Left ventricle myocardium inferior (tissue), 1 donor: ENCODE measurements around the gene LANCL1. TPM values are rescaled to one million over a fixed set of nuclear protein-coding genes. Genes with fewer than 3 reads are reported as not detected.
"Not testable (repeated sequence)": the region's sequence is repeated elsewhere in the genome, so short reads cannot be mapped to it uniquely, and the experiment has no call there.

Experiments
- DNase-seq: peaks from one replicate; pipeline ENCODE4 v3.0.0-alpha.2; 2020
- H3K27ac ChIP-seq: fragments of 200-600 bp; replicated peaks from 2 replicates; pipeline ENCODE4 v1.8.0; 2021
- H3K27me3 ChIP-seq: fragments of 200-600 bp; 2 replicates; pipeline ENCODE4 v1.8.0; 2021; ENCODE audit warnings: low read depth
- H3K36me3 ChIP-seq: fragments of 200-600 bp; 2 replicates; pipeline ENCODE4 v1.8.0; 2021
- H3K4me1 ChIP-seq: fragments of 200-600 bp; 2 replicates; pipeline ENCODE4 v1.8.0; 2021
- H3K4me3 ChIP-seq: fragments of 200-600 bp; 2 replicates; pipeline ENCODE4 v1.8.0; 2021; ENCODE audit warnings: mild to moderate bottlenecking, moderate library complexity
- H3K9me3 ChIP-seq: fragments of 200-600 bp; replicated peaks from 2 replicates; pipeline ENCODE4 v1.8.0; 2021
- intact Hi-C: fragments of 100-400 bp; cut with micrococcal nuclease; formaldehyde crosslinking; loops from one replicate; pipeline ENCODE4 v1.11.0; 2022
- total RNA-seq: library from RNA; stranded (reverse); fragmentation: NEBNext Ultra II Directional; extraction: Animal tissue kit (Norgen Biotek cat#: 25700); gene quantifications from one replicate; pipeline ENCODE4 v1.2.1, GENCODE V29; 2021
- TF ChIP-seq, protein P1 (sequence below): fragments of 200-600 bp; IDR thresholded peaks from 2 replicates; pipeline ENCODE4 v1.8.0; 2021; ENCODE audit warnings: antibody characterized with exemption, mild to moderate bottlenecking, borderline replicate concordance
- donor health status: DM: no; HTN: yes; CAD: no; lungs with severe emphysema.

Gene LANCL1
- total RNA-seq, 1 donor from 2014 or later: 65.4 TPM

DNA sequence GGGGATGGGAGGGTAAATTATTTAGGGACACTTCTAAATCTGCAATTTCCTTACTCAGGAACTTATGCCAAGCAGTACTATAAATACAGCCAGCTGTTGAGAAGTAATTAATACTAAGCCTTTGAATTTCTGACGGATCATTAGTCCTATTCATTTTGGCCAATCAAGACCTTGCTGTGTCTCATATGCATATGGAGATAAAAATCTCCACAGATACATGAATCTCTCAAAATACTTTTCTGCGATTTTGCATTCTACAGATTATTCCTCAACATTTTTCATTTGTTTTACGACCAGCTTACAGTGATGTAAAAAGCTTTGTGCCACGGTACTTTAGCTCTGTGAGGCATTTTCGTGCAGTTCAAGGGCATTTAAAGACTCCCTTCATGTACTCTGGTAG is 16.7 kb downstream of the LANCL1 start:
- Histone ChIP-seq H3K36me3 (peaks cover 39% of the 10 kb centered on the region), H3K27ac (no peak overlapping the region), H3K27me3 (no peaks in the 10 kb centered on the region), H3K9me3 (no peaks in the 10 kb centered on the region), H3K4me3 (no peak overlapping the region), H3K4me1 (no peaks in the 10 kb centered on the region)
- no peak for DNase-seq
- intact Hi-C loops: no loop called here
- TF ChIP-seq, protein P1, sequence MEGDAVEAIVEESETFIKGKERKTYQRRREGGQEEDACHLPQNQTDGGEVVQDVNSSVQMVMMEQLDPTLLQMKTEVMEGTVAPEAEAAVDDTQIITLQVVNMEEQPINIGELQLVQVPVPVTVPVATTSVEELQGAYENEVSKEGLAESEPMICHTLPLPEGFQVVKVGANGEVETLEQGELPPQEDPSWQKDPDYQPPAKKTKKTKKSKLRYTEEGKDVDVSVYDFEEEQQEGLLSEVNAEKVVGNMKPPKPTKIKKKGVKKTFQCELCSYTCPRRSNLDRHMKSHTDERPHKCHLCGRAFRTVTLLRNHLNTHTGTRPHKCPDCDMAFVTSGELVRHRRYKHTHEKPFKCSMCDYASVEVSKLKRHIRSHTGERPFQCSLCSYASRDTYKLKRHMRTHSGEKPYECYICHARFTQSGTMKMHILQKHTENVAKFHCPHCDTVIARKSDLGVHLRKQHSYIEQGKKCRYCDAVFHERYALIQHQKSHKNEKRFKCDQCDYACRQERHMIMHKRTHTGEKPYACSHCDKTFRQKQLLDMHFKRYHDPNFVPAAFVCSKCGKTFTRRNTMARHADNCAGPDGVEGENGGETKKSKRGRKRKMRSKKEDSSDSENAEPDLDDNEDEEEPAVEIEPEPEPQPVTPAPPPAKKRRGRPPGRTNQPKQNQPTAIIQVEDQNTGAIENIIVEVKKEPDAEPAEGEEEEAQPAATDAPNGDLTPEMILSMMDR: no peak

DNA sequence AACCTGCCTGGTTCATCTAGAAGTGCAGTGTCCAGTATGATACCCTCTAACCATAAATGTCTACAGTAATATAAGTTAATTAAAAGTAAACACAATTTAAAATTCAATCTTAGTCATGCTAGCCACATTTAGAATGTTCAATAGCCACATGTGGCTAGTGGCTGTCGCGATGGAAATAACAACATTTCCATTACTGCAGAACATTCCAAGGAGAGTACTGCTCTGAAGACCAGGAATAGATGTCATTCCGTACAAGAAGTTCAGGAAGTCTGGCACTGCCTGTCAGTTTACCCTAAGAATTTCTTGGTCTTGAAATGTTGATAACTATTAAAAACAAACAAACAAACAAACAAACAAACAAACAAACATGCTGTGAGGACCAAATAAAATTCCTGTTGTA is 17.2 kb downstream of the LANCL1 start:
- no peak overlapping the region for H3K27ac ChIP-seq
- H3K4me1 ChIP-seq: no peaks in the 10 kb centered on the region
- intact Hi-C loops: no loop called here
- no peak for DNase-seq
- no peaks in the 10 kb centered on the region for H3K27me3 ChIP-seq
- no peaks in the 10 kb centered on the region for H3K9me3 ChIP-seq
- TF ChIP-seq, protein P1: no peak
- no peak overlapping the region for H3K4me3 ChIP-seq
- peaks cover 42% of the 10 kb centered on the region for H3K36me3 ChIP-seq

DNA sequence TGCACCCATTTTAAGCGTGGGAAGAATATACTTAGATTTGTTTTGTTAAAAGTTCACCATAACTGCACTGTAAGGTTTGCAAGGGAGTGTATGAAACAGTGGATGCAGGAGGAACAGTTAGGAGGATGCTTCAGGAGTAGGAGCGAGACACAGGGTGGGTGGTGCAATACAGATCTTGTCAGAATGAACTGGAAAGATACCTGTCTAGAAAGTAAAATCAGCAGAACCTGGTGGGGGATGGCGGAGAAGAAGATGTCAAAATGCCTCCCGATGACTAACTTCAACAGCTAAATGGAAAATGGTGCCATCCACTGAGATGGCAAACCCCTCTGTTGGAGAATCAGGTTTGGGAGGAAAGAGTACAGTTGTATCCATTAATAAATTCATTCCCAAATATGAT is 18.2 kb downstream of the LANCL1 start:
- H3K27me3 ChIP-seq: no peaks in the 10 kb centered on the region
- H3K9me3 ChIP-seq: no peaks in the 10 kb centered on the region
- TF ChIP-seq, protein P1: no peak
- H3K4me3 ChIP-seq: no peak overlapping the region
- peaks cover 44% of the 10 kb centered on the region for H3K36me3 ChIP-seq
- H3K27ac ChIP-seq: no peak overlapping the region
- H3K4me1 ChIP-seq: no peaks in the 10 kb centered on the region
- no peak for DNase-seq
- intact Hi-C loops: no loop called here

DNA sequence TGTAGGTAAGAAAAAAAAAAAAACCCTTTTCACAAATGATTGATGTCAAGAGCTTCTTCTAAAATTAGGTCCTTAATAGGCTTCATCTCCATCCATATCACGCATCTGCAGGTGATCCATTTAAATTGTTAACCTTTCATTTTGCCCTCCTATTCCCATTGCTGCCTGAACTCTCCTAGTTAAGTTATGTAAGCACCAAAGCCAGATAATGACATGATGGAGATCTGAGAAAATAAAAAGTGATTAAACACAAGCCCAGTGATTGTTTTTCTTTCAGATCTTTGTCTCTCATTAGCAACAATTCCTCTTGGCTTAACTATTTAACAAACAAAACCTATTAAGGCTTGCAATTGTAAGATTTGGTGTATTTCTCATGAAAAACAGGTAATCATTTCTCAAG is 20.0 kb downstream of the LANCL1 start:
- no peaks in the 10 kb centered on the region for H3K27me3 ChIP-seq
- H3K4me3 ChIP-seq: no peak overlapping the region
- H3K36me3 ChIP-seq: peaks cover 58% of the 10 kb centered on the region
- TF ChIP-seq, protein P1: no peak
- no peak overlapping the region for H3K27ac ChIP-seq
- no peak for DNase-seq
- intact Hi-C loops: no loop called here
- H3K4me1 ChIP-seq: no peaks in the 10 kb centered on the region
- no peaks in the 10 kb centered on the region for H3K9me3 ChIP-seq

DNA sequence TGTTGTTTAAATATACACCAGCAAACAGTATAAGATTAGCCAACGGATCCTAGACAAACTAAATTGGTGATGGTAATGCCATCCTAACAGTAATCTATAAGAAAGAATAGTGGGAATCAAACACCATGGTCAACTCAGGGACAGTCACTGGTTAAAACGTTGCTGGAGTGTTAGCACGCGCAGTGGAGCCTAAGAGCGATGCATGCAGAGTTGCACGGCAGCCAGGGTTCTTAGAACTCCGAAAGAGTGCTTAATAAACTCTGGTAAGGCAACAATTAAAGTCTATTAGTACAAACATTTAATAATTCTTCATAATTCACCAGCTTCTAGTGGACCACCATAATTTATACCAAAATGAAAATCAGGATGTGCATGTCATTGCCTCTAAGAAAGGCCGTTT is 22.2 kb downstream of the LANCL1 start:
- Histone ChIP-seq H3K27ac (no peak overlapping the region), H3K9me3 (peaks cover 9% of the 10 kb centered on the region), H3K36me3 (peaks cover 66% of the 10 kb centered on the region), H3K4me1 (no peaks in the 10 kb centered on the region), H3K27me3 (no peaks in the 10 kb centered on the region), H3K4me3 (no peak overlapping the region)
- intact Hi-C loops: no loop called here
- TF ChIP-seq, protein P1: no peak
- no peak for DNase-seq

DNA sequence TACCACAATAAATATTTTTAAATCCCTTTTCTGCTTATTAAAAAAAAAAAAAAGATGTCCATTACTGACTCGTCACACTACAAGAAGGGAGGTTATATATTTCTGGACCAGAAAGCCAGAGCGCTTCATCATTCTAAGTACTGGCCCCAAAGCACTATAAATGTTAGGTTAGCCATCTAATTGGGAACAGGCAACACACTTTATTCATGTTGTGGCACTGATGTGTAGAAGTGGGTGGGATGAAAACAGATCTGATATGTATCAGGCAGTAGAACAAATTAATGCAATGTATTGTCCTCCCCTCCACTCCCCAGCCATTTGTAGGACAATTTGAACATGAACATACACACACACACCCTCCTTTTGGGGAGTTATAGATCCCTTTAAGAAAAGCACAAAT is 24.4 kb downstream of the LANCL1 start:
- Histone ChIP-seq H3K27ac (no peak overlapping the region), H3K36me3 (peaks cover 55% of the 10 kb centered on the region), H3K4me3 (no peak overlapping the region), H3K4me1 (no peaks in the 10 kb centered on the region), H3K9me3 (peaks cover 22% of the 10 kb centered on the region), H3K27me3 (no peaks in the 10 kb centered on the region)
- TF ChIP-seq, protein P1: no peak
- intact Hi-C loops: no loop called here
- no peak for DNase-seq

DNA sequence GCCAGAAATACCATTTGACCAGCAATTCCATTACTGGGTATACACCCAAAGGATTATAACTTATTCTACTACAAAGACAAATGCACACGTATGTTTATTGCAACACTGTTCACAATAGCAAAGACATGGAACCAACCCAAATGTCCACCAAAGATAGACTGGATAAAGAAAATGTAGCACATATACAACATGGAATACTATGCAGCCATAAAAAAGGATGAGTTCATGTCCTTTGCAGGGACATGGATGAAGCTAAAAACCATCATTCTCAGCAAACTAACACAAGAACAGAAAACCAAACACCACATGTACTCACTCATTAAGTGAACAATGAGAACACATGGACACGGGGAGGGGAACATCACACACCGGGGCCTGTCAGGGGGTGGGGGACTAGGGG is 25.6 kb downstream of the LANCL1 start:
- H3K27me3 ChIP-seq, H3K27ac ChIP-seq, H3K4me3 ChIP-seq, H3K4me1 ChIP-seq, intact Hi-C loops, DNase-seq: not testable (repeated sequence)
- Histone ChIP-seq H3K36me3 (peaks cover 55% of the 10 kb centered on the region), H3K9me3 (peaks cover 29% of the 10 kb centered on the region)
